ENCODE data around the gene RNF44.
A peak's percentile ranks its signal among the peaks of the same experiment; 100 is the strongest.

Gene RNF44

GRCh38 chr5:176536902-176537553, at the start of gene RNF44:
Gene RNF44, minus strand, starts transcription at chr5:176537402. Its CDS starts 4,930 bp downstream, at chr5:176532472.
- POLR2A ChIA-PET, result interaction anchor here (0.7 to 2.4 kb wide), 6 partner anchors 12 to 149 kb away, joined by 3 to 11 read pairs (median 5); partner anchors contain the start of genes CDHR2, CLTB, FAF2 and NOP16
- peak; percentile 77 for DNase-seq (ENCODE audit: low read depth, low spot score)
- CTCF ChIA-PET, result interaction anchor here (0.8 to 3.8 kb wide), 7 partner anchors 36 to 120 kb away, joined by 3 to 28 read pairs (median 3); partner anchors contain the start of gene FAF2

GRCh38 chr5:176583076-176583475, 45.9 kb upstream of the RNF44 start:
- CTCF ChIA-PET, result interaction anchor here (5.4 kb wide), 1 partner anchor 9 kb away, joined by 44 read pairs; no protein-coding TSS in a partner anchor
- no peak overlapping the region for H3K4me3 ChIP-seq (ENCODE audit: low read depth, low read length)
- DNase-seq (ENCODE audit: low read depth, low spot score), result no peak
- TF ChIP-seq CTCF (IDR thresholded peaks at IDR 0.05; ENCODE audit: insufficient read depth, low read length, missing control alignments), result no peak
- POLR2A ChIA-PET, result no interaction called here

More at GRCh38 chr5:176536902-176537553, at the start of gene RNF44:
- peak within 1 kb of the TSS; percentile 99 for H3K4me3 ChIP-seq (ENCODE audit: low read depth, low read length)
- TF ChIP-seq CTCF (IDR thresholded peaks at IDR 0.05; ENCODE audit: insufficient read depth, low read length, missing control alignments), result no peak

GRCh38 chr5:176581361-176581760, 44.2 kb upstream of the RNF44 start:
- H3K4me3 ChIP-seq (ENCODE audit: low read depth, low read length), result no peak overlapping the region
- CTCF ChIA-PET, result interaction anchor here (0.9 kb wide), 1 partner anchor 8 kb away, joined by 3 read pairs; no protein-coding TSS in a partner anchor
- POLR2A ChIA-PET, result no interaction called here
- no peak for DNase-seq (ENCODE audit: low read depth, low spot score)
- no peak for TF ChIP-seq CTCF (IDR thresholded peaks at IDR 0.05; ENCODE audit: insufficient read depth, low read length, missing control alignments)

GRCh38 chr5:176579323-176579722, 42.1 kb upstream of the RNF44 start:
- no peak for TF ChIP-seq CTCF (IDR thresholded peaks at IDR 0.05; ENCODE audit: insufficient read depth, low read length, missing control alignments)
- no peak for DNase-seq (ENCODE audit: low read depth, low spot score)
- CTCF ChIA-PET, result interaction anchor here (0.7 to 2.9 kb wide), 16 partner anchors 8 to 163 kb away, joined by 3 to 12 read pairs (median 4); partner anchors contain the start of gene CLTB
- no peak overlapping the region for H3K4me3 ChIP-seq (ENCODE audit: low read depth, low read length)
- POLR2A ChIA-PET, result no interaction called here

GRCh38 chr5:176578391-176578808, 41.2 kb upstream of the RNF44 start:
- TF ChIP-seq CTCF (IDR thresholded peaks at IDR 0.05; ENCODE audit: insufficient read depth, low read length, missing control alignments), result peak; percentile 60
- CTCF ChIA-PET, result interaction anchor here (1.0 to 2.9 kb wide), 15 partner anchors 8 to 162 kb away, joined by 3 to 12 read pairs (median 5); partner anchors contain the start of genes CLTB and TSPAN17
- POLR2A ChIA-PET, result no interaction called here
- no peak for DNase-seq (ENCODE audit: low read depth, low spot score)
- no peak overlapping the region for H3K4me3 ChIP-seq (ENCODE audit: low read depth, low read length)

Measured in AG04449 (cell line).